GM10266 (cell line): ENCODE measurements around the gene UVSSA.
"Not testable (repeated sequence)": the region's sequence is repeated elsewhere in the genome, so short reads cannot be mapped to it uniquely, and the experiment has no call there.

ENCODE experiments used
- DNase-seq: peaks from one replicate; pipeline ENCODE4 v3.0.0; 2012; ENCODE audit errors: extremely low spot score
- CTCF ChIP-seq: IDR thresholded peaks from 2 replicates; pipeline ENCODE4 v1.5.1; 2012; ENCODE audit warnings: mild to moderate bottlenecking, low read depth; ENCODE audit not compliant: control insufficient read depth, insufficient read depth; ENCODE audit errors: missing control alignments

UVSSA gene

GRCh38 chr4:1330761-1331590, 16.0 kb upstream of the UVSSA start:
- no peak for TF ChIP-seq CTCF

GRCh38 chr4:1331591-1332353, 15.2 kb upstream of the UVSSA start:
- TF ChIP-seq CTCF, result no peak
- DNase-seq, result no peak

More at GRCh38 chr4:1330761-1331590, 16.0 kb upstream of the UVSSA start:
- no peak for DNase-seq

- DNase-seq, result no peak
- TF ChIP-seq CTCF, result no peak
These were observed 14.3 kb upstream of the UVSSA start for GRCh38 chr4:1332686-1333085.

- DNase-seq, result no peak
These were observed 13.8 kb upstream of the UVSSA start for GRCh38 chr4:1333256-1333655.

GRCh38 chr4:1333851-1334578, 13.0 kb upstream of the UVSSA start:
- DNase-seq, result not testable (repeated sequence)

More at GRCh38 chr4:1333256-1333655, 13.8 kb upstream of the UVSSA start:
- no peak for TF ChIP-seq CTCF

GRCh38 chr4:1334579-1334895, 12.5 kb upstream of the UVSSA start:
- no peak for DNase-seq
- TF ChIP-seq CTCF, result no peak

- not testable (repeated sequence) for DNase-seq
These were observed 11.7 kb upstream of the UVSSA start for GRCh38 chr4:1335193-1335883.
